Breast epithelium (tissue), 3 donors: Measurements from ENCODE around the gene TMED4.

ENCODE experiments used
- POLR2A ChIP-seq: fragments of 450-650 bp; IDR thresholded peaks from one replicate; pipeline ENCODE4 v1.6.1; 2016; ENCODE audit warnings: antibody characterized with exemption, mild to moderate bottlenecking, moderate library complexity
- POLR2AphosphoS5 ChIP-seq, 3 donors: sonication (generic); formaldehyde crosslinking; IDR thresholded peaks; one replicate each; pipeline ENCODE4 v1.6.1; 2017; ENCODE audit warnings: antibody characterized with exemption in 3 of 3

- TF ChIP-seq POLR2A (no peak), POLR2AphosphoS5 (IDR thresholded peaks at IDR 0.05) (no peak)
Measured at GRCh38 chr7:44629829-44630522, 47.9 kb upstream of the TMED4 start.
